OCI-LY3 (cell line): ENCODE data around the gene MFAP3.

Experiments
- CTCF ChIP-seq: fragments of 200-600, 300-600 bp; sonication (generic); IDR thresholded peaks from 2 replicates; pipeline ENCODE4 v1.5.1; 2014; ENCODE audit warnings: antibody characterized with exemption, low read length, low read depth
- EZH2phosphoT487 ChIP-seq: fragments of 200-600 bp; shearing (Covaris generic); IDR thresholded peaks from 2 replicates; pipeline ENCODE4 v1.6.1; 2018; ENCODE audit warnings: antibody characterized with exemption, mixed run types, low read depth

- TF ChIP-seq CTCF (no peak), EZH2phosphoT487 (no peak)
Measured at GRCh38 chr5:154103233-154103632, 64.5 kb downstream of the MFAP3 start.
